Pons (tissue), 1 donor: Measurements from ENCODE around the gene METTL15.
A peak's percentile ranks its signal among the peaks of the same experiment; 100 is the strongest.
"Not testable (repeated sequence)": the region's sequence is repeated elsewhere in the genome, so short reads cannot be mapped to it uniquely, and the experiment has no call there.

Experiments used
- DNase-seq: peaks from one replicate; pipeline ENCODE4 v3.0.0-alpha.2; 2016; ENCODE audit warnings: low spot score

The METTL15 gene, protein sequence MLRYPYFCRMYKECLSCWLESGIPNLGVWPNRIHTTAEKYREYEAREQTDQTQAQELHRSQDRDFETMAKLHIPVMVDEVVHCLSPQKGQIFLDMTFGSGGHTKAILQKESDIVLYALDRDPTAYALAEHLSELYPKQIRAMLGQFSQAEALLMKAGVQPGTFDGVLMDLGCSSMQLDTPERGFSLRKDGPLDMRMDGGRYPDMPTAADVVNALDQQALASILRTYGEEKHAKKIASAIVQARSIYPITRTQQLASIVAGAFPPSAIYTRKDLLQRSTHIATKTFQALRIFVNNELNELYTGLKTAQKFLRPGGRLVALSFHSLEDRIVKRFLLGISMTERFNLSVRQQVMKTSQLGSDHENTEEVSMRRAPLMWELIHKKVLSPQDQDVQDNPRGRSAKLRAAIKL

GRCh38 chr11:28107750-28108618 lies at the start of gene METTL15, which contains the start of gene KIF18A:
TSS of gene METTL15 (plus strand) at chr11:28108388. CDS start at chr11:28113335, 4,947 bp downstream.
TSS of gene KIF18A (minus strand) at chr11:28108156. CDS start at chr11:28097947, 10,209 bp downstream.
- DNase-seq = peak; percentile 98

DNA sequence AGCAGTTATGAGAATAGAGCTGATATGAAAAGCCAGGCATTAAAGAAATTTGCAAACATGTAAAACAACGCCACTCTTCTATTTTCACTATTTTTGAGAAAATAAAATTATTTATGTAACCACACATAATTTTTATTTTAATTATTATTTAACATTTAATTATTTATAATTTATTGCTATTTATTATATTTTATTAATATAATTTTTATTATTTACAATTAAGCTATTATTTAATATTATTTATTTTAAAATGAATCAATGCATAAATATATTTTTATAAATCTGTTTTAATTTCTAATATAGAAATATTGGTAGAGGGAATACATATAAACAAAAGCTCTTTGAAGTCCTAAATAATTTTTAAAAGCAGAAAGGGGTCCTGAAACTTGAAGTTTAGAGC lies 36.9 kb upstream of the METTL15 start:
- DNase-seq = no peak

GRCh38 chr11:28072321-28072720 lies 35.9 kb upstream of the METTL15 start:
- no peak for DNase-seq

GRCh38 chr11:28077521-28077920 lies 30.7 kb upstream of the METTL15 start:
- peak; percentile 2 for DNase-seq

DNA sequence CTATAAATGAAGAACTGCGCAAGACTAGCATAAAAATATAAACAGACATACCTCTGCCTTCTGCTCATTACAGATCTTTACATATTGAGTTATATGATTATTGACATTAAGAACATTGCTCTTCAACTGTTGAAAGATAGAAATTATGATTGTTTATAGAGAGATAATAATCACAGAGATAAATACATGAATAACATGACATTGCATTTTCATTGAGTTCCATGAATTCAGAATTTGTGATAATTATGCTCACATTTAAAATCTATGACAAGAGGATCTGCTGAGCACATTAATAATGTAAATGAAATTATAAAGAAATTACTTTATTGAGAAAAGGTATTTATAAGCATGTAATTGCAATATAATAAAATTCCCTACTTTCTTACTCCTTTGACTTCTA lies 25.1 kb upstream of the METTL15 start:
- DNase-seq = no peak

GRCh38 chr11:28086569-28086968 lies 21.6 kb upstream of the METTL15 start:
- DNase-seq = no peak

- DNase-seq = not testable (repeated sequence)
These were observed 21.0 kb upstream of the METTL15 start for GRCh38 chr11:28087192-28087591.

DNA sequence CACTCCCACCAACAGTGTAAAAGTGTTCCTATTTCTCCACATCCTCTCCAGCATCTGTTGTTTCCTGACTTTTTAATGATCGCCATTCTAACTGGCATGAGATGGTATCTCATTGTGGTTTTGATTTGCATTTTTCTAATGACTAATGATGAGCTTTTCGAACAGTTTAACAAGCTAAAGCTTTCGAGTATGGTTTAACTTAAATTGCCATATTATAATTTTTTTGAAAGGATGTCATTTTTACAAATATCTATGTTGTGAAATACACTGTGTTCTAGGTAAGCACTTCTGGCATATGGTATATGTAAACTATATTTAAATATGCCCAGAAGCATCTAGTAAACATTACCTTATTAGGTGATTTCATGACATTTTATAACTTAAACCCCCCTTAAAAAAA lies 20.5 kb upstream of the METTL15 start:
- not testable (repeated sequence) for DNase-seq

GRCh38 chr11:28089378-28089777 lies 18.8 kb upstream of the METTL15 start:
- DNase-seq = no peak

GRCh38 chr11:28090052-28090749 lies 18.0 kb upstream of the METTL15 start:
- DNase-seq = no peak

- DNase-seq = no peak
These were observed 15.4 kb upstream of the METTL15 start for GRCh38 chr11:28092786-28093185.

- DNase-seq = no peak
These were observed 9.9 kb upstream of the METTL15 start for GRCh38 chr11:28098257-28098656.

DNA sequence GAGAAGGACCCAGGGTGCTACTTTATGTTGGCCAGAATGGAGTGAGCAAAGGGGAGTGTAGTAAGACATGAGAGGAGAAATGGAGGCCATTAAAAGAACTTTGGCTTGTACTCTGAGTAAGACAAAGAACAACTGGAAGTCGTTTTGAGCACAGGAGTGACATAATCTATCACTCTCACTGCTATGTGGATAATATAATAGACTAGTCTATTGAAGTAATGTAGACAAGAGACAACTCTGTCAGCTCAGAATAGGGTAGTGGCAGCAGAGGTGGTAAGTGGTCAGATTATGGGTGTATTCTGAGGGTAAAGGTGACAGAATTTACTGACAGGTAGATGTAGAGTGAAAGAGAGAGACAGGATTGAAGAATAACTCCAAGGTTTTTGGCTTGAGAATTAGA lies 8.5 kb upstream of the METTL15 start:
- no peak for DNase-seq

GRCh38 chr11:28100665-28101064 lies 7.5 kb upstream of the METTL15 start:
- no peak for DNase-seq

- not testable (repeated sequence) for DNase-seq
These were observed 5.9 kb upstream of the METTL15 start for GRCh38 chr11:28102300-28102699.

DNA sequence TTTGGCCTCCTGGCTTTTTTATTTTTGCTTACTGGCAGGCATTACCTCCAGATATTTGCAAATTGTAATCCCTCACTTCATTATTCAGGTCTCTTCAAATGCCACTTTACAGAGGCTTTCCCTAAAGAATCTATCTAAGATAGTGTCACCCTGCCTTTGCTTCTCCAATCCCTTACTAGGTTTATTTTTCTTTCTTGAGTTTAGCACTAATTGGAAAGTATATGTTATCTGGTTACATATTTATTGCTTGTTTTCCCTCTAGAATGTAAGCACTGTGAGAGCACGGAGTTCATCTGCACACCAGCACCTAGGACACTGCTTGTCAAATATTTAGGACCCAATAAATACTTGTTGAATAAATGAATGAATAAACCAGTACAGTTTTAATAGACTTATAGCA lies 3.8 kb upstream of the METTL15 start:
- no peak for DNase-seq

GRCh38 chr11:28104984-28105383 lies 3.2 kb upstream of the METTL15 start:
- no peak for DNase-seq

DNA sequence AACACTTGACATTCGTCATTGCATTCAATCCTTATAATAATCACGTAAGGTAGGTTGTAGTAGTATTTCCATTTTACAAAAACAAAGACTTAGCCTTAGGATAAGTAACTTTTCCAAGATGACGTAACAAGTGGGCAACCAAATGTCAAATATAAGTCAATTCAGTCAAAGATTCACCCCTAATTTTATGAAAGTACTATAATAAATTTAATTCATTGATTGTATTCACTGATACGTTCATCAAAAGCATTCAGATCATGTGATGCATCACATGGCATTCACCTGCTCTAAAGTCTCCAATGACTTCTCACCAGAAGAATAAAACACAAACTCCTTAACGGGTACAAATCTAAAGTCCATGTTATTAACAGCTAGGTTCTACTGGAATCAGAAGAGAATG lies 2.3 kb upstream of the METTL15 start:
- DNase-seq = no peak

DNA sequence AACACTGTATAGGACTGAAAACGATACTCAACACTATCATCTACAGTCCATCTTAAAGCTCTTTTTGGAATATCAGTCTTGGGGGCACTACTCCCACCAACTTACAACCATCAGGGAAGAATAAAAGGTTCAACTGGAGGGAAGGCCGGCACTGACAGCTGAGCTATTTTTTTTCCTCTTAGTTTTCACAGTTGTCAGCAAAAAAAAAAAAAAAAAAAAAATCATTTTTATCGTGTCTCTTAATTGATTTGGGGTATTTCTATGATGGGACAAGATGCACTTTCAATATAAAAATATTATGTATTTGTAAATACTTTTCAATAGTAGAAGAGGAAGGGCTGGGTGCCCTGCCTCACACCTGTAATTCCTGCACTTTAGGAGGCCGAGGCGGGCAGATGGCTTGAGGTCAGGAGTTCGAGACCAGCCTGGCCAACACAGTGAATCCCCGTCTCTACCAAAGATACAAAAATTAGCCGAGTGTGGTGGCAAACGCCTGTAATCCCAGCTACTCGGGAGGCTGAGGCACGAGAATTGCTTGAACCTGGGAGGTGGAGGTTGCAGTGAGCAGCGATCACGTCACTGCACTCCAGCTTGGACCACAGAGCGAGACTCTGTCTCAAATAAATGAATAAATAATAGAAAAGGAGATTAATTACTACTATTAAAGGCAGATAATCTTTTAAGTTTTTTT lies 1.7 kb upstream of the METTL15 start:
- DNase-seq = no peak

- peak; percentile 4 for DNase-seq
These were observed 918 bp upstream of the METTL15 start for GRCh38 chr11:28107191-28107749.

- no peak for DNase-seq
These were observed 770 bp downstream of the METTL15 start for GRCh38 chr11:28108958-28109357.
